Stimulated activated naive CD8-positive, alpha-beta T cell treated with anti-CD3 and anti-CD28 coated beads, Interleukin-15, amount 100 ng/mL, for 72 hours (primary cell): ENCODE results near the gene BTNL3.

ENCODE experiments used
- ATAC-seq: fragments of 150-1000 bp; cut with Tn5 transposase; 2 replicates; pipeline ENCODE4 v1.10.0; 2021; ENCODE audit warnings: mild to moderate bottlenecking, moderate library complexity
- DNase-seq, 2 donors: peaks; one replicate each; pipeline ENCODE4 v3.0.0; 2021 to 2022
- H3K27ac Mint-ChIP-seq, 2 donors: one replicate each; pipeline ENCODE4 v1.8.0; 2022; ENCODE audit warnings: mild to moderate bottlenecking in 2 of 2, mixed read lengths in 2 of 2, moderate library complexity in 2 of 2
- H3K27me3 Mint-ChIP-seq: one replicate; pipeline ENCODE4 v1.8.0; 2022; ENCODE audit warnings: mixed read lengths
- H3K4me1 Mint-ChIP-seq: one replicate; pipeline ENCODE4 v1.8.0; 2022; ENCODE audit warnings: mild to moderate bottlenecking, mixed read lengths
- H3K4me3 Mint-ChIP-seq, 2 donors: one replicate each; pipeline ENCODE4 v1.8.0; 2022; ENCODE audit warnings: mild to moderate bottlenecking in 2 of 2, mixed read lengths in 2 of 2, moderate library complexity in 1 of 2
- H3K9me3 Mint-ChIP-seq, 2 donors: one replicate each; pipeline ENCODE4 v1.8.0; 2022; ENCODE audit warnings: mixed read lengths in 2 of 2

Gene BTNL3, protein sequence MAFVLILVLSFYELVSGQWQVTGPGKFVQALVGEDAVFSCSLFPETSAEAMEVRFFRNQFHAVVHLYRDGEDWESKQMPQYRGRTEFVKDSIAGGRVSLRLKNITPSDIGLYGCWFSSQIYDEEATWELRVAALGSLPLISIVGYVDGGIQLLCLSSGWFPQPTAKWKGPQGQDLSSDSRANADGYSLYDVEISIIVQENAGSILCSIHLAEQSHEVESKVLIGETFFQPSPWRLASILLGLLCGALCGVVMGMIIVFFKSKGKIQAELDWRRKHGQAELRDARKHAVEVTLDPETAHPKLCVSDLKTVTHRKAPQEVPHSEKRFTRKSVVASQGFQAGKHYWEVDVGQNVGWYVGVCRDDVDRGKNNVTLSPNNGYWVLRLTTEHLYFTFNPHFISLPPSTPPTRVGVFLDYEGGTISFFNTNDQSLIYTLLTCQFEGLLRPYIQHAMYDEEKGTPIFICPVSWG

DNA sequence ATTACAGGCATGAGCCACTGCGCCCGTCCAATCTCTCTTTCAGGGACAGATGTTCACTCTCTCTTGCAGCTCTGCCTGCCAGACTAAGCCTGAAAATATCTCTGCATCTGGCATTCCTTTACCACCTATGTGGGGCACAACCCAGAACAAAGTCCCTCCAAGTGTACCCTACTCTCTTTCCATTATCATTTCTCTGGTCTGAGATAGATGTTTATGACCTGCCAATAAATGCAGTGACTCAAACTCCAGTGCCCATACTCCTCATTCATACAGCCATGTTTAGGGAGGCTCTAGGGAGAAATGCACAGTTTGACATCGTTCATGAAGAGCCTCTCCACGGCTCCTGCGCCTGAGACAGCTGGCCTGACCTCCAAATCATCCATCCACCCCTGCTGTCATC lies at the start of gene BTNL3:
Gene BTNL3, plus strand, starts transcription at position 255 of the 400 bp plus-strand sequence. CDS start 183 bp downstream, outside the sequence.
- no peak within 1 kb of the TSS for H3K4me3 Mint-ChIP-seq
- H3K27ac Mint-ChIP-seq = no peak within 1 kb of the TSS
- peaks cover 30% of the 10 kb centered on the region for H3K27me3 Mint-ChIP-seq
- DNase-seq = no peak
- H3K4me1 Mint-ChIP-seq = no peaks in the 10 kb centered on the region
- no peak for ATAC-seq
- no peaks in the 10 kb centered on the region for H3K9me3 Mint-ChIP-seq

DNA sequence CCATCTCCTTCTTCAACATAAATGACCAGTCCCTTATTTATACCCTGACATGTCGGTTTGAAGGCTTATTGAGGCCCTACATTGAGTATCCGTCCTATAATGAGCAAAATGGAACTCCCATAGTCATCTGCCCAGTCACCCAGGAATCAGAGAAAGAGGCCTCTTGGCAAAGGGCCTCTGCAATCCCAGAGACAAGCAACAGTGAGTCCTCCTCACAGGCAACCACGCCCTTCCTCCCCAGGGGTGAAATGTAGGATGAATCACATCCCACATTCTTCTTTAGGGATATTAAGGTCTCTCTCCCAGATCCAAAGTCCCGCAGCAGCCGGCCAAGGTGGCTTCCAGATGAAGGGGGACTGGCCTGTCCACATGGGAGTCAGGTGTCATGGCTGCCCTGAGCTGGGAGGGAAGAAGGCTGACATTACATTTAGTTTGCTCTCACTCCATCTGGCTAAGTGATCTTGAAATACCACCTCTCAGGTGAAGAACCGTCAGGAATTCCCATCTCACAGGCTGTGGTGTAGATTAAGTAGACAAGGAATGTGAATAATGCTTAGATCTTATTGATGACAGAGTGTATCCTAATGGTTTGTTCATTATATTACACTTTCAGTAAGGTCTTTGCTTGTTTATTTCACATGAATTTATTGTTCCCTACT lies 38.2 kb upstream of the BTNL3 start:
- no peak overlapping the region for H3K4me3 Mint-ChIP-seq
- no peaks in the 10 kb centered on the region for H3K9me3 Mint-ChIP-seq
- no peaks in the 10 kb centered on the region for H3K27me3 Mint-ChIP-seq
- no peak for DNase-seq
- H3K27ac Mint-ChIP-seq = no peak overlapping the region
- no peak for ATAC-seq
- peaks cover 17% of the 10 kb centered on the region for H3K4me1 Mint-ChIP-seq

DNA sequence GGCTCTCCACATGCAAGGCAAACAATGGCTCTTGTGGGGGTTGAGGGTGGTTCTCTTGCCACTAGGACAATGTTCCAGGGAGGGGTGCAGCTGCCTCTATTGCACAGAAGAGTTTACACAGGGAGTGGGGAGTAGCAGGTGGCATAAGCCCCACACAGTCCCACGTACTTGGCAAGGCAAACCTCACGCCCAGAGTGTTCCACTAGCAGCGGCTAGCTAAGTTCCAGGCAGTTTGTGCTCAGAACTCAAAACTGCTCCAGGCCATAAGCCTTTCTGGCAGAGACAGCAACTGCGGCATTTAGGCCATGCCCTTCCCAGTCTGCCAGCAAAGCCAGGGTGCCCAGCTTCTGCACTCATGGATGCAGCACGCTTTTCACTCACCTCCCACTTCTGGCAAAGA lies 29.0 kb upstream of the BTNL3 start:
- Mint-ChIP-seq H3K27ac (no peak overlapping the region), H3K4me3 (peak overlapping the region in 1 of 2 donors; percentile 41)
- ATAC-seq = no peak

DNA sequence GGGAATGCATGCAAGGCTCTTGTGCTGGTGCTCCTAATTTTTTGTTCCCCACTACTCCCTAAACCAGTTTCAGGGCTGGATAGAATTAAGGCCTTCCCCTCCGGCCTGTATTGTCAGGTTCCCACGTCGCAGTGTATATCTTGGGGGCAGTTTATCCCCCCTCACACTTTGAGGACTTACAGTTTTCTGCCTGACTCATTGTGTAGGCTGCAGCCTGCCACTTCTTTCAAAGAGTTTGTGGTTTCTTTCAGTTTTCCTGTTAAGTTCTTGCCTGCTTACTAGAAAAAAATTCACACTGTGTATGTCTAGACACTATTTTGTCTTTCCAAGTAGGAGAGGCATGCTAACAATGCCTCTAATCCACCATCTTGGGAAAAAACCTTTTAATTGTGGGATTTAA lies 28.4 kb upstream of the BTNL3 start:
- no peak for DNase-seq
- ATAC-seq = no peak
- peaks cover 33% of the 10 kb centered on the region for H3K4me1 Mint-ChIP-seq
- no peaks in the 10 kb centered on the region for H3K9me3 Mint-ChIP-seq
- no peaks in the 10 kb centered on the region for H3K27me3 Mint-ChIP-seq
- no peak overlapping the region for H3K27ac Mint-ChIP-seq
- H3K4me3 Mint-ChIP-seq = peak overlapping the region in 1 of 2 donors; percentile 41

More for the DNA sequence above, 29.0 kb upstream of the BTNL3 start:
- H3K4me1 Mint-ChIP-seq = peaks cover 36% of the 10 kb centered on the region
- H3K27me3 Mint-ChIP-seq = no peaks in the 10 kb centered on the region
- no peaks in the 10 kb centered on the region for H3K9me3 Mint-ChIP-seq
- DNase-seq = no peak

DNA sequence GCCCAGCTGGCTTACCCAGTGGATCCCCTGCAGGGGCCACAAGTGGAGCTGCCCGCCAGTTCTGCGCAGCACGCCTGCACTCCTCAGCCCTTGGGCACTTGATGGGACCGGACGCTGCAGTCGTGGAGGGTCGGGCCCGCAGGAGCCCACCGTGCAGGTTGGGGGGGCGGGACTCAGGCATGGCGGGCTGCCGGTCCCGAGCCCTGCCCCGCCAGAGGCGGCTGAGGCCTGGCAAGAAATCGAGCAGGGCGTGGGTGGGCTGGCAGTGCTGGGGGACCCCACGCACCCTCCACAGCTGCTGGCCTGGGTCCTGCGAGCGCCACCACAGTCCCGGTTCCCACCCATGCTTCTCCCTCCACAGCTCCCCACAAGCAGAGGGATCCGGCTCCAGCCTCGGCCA lies 19.2 kb upstream of the BTNL3 start:
- Mint-ChIP-seq H3K27me3 (no peaks in the 10 kb centered on the region), H3K4me1 (no peaks in the 10 kb centered on the region), H3K27ac (no peak overlapping the region), H3K4me3 (no peak overlapping the region), H3K9me3 (no peaks in the 10 kb centered on the region)
- DNase-seq (no peak), ATAC-seq (no peak)

DNA sequence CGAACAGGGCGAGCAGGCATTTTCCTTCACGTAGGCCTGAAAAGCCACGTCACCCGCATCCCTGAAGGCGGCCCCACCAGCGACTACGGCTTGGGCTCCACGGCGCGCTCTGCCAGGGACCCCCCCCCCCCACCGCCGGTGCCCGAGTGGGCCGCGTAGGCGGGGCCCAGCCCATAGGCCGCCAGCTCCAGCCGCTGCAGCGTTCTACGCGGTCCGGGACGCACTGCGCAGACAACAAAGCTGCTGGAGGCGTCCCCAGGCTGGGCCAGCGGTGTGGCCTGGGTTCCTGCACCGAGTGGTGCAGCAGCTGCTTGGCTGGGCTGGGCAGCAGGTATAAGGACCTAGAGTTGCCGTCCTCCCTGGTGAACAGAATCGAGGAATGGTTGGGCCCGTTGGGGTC lies 18.3 kb upstream of the BTNL3 start:
- peaks cover 6% of the 10 kb centered on the region for H3K4me1 Mint-ChIP-seq
- DNase-seq = no peak
- no peak overlapping the region for H3K27ac Mint-ChIP-seq
- no peaks in the 10 kb centered on the region for H3K27me3 Mint-ChIP-seq
- H3K4me3 Mint-ChIP-seq = no peak overlapping the region
- H3K9me3 Mint-ChIP-seq = no peaks in the 10 kb centered on the region
- no peak for ATAC-seq

DNA sequence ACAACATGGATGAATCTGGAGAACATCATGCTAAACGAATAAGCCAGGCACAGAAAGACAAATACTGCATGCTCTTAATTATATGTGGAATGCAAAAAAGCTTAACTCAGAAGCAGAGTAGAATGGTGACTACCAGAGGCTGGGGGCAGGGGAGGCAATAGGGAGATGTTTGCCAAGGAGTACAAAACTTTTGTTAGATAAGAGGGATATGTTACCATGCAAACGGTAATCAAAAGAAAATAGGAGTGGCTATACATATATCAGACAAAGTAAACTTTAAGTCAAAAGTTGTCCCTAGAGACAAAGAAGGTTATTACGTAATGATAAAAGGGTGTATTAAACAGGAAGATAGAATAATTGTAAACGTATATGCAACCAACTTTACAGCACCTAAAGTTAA lies 17.8 kb upstream of the BTNL3 start:
- ATAC-seq (no peak), DNase-seq (no peak)
- no peaks in the 10 kb centered on the region for H3K9me3 Mint-ChIP-seq
- H3K27me3 Mint-ChIP-seq = no peaks in the 10 kb centered on the region
- no peak overlapping the region for H3K4me3 Mint-ChIP-seq
- H3K27ac Mint-ChIP-seq = no peak overlapping the region
- H3K4me1 Mint-ChIP-seq = peaks cover 11% of the 10 kb centered on the region

DNA sequence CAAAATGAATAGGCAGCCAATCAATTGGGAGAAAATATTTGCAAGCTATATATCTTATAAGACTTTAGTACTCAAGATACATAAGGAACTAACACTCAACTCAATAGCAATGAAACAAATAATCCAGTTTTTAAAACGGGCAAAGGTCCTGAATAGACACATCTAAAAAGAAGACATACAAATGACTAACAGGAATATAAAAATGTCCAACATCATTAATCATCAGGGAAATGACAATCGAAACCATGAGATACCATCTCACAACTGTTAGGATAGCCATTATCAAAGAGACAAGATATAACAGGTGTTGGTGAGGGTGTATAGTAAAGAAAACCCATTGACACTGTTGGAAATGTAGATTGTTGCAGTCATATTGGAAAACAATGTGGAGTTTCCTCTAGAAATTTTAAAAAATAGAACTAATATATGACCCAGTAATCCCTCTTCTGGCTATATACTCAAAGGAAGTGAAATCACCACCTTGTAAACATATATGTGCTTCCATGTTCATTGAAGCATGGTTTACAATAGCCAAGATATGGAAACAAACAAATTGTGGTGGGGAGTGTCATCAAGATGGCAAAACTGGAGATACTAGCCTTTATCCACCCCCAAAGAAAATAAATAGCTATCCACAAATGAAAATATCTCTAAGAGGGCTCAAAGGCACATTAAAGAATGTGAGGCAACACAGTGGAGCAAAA lies 13.9 kb upstream of the BTNL3 start:
- no peak overlapping the region for H3K4me3 Mint-ChIP-seq
- H3K9me3 Mint-ChIP-seq = no peaks in the 10 kb centered on the region
- peak overlapping the region; percentile 57 to 86 for H3K27ac Mint-ChIP-seq

DNA sequence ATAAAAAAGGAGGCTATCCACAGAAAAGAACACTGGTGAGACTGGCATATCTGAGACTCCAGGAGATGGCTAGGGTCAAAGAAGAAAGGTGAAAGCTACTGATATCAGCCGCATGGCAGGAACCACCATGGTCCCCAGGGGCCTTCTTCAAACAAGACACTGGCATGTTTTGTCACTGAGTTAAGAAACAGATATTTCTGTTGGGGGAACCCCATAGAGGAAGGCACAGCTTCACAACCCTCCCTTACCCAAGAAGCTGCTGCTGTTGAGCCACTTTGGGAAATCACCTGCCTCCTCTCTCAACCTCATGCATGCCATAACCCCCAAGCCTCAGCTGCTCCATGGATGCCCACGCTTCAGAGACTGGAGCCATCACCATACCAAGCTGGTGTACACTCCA lies 13.3 kb upstream of the BTNL3 start:
- ATAC-seq = peak; percentile 78
- DNase-seq = peak in 1 of 2 donors; percentile 12
- no peaks in the 10 kb centered on the region for H3K9me3 Mint-ChIP-seq
- H3K4me3 Mint-ChIP-seq = no peak overlapping the region
- H3K4me1 Mint-ChIP-seq = peaks cover 25% of the 10 kb centered on the region
- H3K27ac Mint-ChIP-seq = peak overlapping the region in 1 of 2 donors; percentile 86
- no peaks in the 10 kb centered on the region for H3K27me3 Mint-ChIP-seq

More for the DNA sequence above, 13.9 kb upstream of the BTNL3 start:
- H3K27me3 Mint-ChIP-seq = no peaks in the 10 kb centered on the region
- no peak for DNase-seq
- peaks cover 25% of the 10 kb centered on the region for H3K4me1 Mint-ChIP-seq
- ATAC-seq = no peak

DNA sequence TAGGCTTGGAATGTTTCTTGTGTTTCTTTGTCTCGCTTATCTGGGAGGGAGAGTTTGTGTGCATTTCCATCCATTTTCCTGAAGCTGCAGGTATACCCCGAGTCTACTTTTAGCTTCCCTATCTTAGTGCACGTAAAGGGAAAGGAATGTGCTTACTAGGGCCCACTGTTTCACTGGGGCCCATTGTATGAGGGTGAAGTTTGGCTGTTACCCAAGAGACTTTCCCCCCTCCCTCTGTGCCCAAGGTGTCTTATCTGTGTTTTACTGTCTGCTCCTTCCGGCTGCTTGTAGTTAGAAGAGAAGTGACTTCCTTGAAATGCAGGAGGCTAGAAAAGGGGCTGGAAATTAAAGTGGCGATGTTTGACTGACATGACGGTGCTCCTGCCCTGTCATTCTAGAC lies 12.1 kb upstream of the BTNL3 start:
- no peak for ATAC-seq
- peak overlapping the region; percentile 90 to 91 for H3K27ac Mint-ChIP-seq
- peaks cover 25% of the 10 kb centered on the region for H3K4me1 Mint-ChIP-seq

DNA sequence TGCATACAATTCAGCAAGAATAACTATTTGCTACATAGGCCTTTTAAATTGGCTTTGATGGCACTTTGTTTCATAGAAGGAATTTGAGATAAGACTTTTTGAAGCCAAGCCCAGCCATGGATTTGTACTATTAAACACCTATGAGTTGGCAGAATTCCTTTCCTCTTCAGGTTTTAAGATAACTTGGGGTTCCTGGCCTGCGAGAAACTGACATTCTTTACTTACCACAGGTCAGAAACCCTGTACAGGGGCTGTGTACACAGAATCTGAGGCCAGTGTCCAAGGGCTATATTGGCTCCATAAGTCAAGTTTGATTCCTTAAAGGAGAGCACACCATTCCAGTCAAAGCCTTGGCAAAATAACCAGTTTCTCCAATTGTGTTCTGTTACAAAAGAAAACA lies 10.8 kb upstream of the BTNL3 start:
- no peaks in the 10 kb centered on the region for H3K9me3 Mint-ChIP-seq
- no peak for DNase-seq
- no peak for ATAC-seq
- H3K27me3 Mint-ChIP-seq = peaks cover 19% of the 10 kb centered on the region
- peaks cover 25% of the 10 kb centered on the region for H3K4me1 Mint-ChIP-seq
- no peak overlapping the region for H3K4me3 Mint-ChIP-seq
- H3K27ac Mint-ChIP-seq = no peak overlapping the region

More for the DNA sequence above, 12.1 kb upstream of the BTNL3 start:
- no peak for DNase-seq
- Mint-ChIP-seq H3K9me3 (no peaks in the 10 kb centered on the region), H3K27me3 (peaks cover 11% of the 10 kb centered on the region), H3K4me3 (peak overlapping the region in 1 of 2 donors; percentile 53)

DNA sequence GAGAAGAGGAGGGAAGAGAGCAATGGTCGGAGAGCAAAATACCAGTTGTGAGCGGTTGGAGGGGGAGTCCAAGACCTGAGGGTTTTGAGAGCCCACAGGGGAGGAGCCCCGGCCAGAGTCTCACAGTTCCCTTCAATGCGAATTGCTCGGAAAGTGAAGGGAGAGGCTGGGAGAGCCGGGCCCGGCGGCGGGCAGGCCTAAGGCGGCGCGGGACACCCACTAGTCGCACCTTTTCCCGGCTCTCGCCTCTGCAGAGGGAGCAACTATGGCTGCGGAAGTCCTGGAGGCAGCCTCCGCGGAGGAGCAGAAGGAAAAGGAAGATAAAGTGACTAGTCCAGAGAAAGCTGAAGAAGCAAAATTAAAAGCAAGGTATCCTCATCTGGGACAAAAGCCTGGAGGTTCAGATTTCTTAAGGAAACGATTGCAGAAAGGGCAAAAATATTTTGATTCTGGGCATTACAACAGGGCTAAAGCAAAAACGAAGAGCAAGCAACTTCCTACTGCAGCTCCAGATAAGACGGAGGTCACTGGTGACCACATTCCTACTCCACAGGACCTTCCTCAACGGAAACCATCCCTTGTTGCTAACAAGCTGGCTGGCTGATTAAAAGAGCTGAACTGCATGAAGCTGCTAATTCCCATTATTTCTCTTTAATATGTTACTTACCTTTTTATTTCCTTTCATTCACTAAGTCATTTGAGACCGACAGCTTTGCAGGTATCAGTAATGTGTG lies 6.5 kb upstream of the BTNL3 start:
- no peak overlapping the region for H3K4me3 Mint-ChIP-seq
- ATAC-seq = no peak
- peaks cover 1% of the 10 kb centered on the region for H3K4me1 Mint-ChIP-seq
- peaks cover 19% of the 10 kb centered on the region for H3K27me3 Mint-ChIP-seq
- no peak for DNase-seq
- no peak overlapping the region for H3K27ac Mint-ChIP-seq
- no peaks in the 10 kb centered on the region for H3K9me3 Mint-ChIP-seq

DNA sequence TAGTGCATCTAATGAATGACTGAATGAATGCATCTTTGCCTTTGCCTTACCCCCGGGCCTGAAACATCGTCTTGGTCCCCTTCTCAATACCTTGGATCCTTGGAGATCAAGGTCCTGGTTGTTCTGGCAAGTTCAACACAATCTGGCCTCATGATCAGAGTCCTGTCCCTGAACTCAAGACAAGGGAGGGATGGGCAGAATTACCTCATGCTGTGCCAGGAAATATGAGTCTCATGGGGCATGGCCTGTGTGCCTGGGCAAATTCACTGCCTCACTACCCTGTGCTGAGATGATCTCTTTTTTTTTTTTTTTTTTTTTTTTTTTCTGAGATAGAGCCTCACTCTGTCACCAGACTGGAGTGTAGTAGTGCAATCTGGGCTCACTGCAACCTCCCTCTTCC lies 630 bp upstream of the BTNL3 start:
- Mint-ChIP-seq H3K4me1 (no peaks in the 10 kb centered on the region), H3K27me3 (peaks cover 30% of the 10 kb centered on the region), H3K4me3 (no peak overlapping the region), H3K9me3 (no peaks in the 10 kb centered on the region), H3K27ac (no peak overlapping the region)
- DNase-seq (no peak), ATAC-seq (no peak)

DNA sequence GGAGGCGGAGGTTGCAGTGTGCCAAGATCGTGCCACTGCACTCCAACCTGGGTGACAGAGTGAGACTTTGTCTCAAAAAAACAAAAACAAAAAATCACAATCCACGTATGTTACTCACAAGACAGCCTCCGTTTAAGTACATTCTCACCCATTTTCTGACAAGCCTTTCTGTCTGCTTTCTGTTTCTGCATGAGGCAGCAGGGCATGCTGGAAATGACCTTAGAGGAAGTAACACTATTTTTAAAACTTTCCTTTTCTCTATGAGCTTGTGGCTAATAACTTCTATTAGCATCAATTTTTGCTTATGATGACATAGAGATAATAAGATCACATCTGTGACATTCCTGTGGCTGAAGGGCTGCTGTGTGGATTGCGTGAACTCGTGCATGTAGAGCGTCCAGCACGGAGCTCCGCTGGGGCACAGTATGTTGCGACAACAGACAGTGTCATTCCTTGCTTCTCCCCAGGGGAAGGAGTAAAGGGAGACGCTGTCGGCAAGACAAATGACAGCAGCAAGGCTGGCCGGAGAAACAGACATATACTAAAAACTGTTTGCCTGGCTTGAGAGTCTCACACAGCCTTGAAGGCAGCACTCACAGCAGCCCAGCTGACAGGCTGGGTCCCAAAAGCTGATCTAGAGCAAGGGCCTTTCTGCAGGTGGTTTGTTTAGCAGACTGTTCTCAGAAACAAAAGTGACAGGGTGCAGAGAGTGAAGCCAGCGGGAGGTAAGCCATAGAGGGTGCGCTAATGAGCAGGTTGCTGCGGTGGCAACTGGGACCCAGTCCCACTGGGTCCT lies 1.6 kb downstream of the BTNL3 start:
- H3K9me3 Mint-ChIP-seq = no peaks in the 10 kb centered on the region
- peaks cover 30% of the 10 kb centered on the region for H3K27me3 Mint-ChIP-seq
- no peak overlapping the region for H3K27ac Mint-ChIP-seq
- ATAC-seq (no peak), DNase-seq (no peak)
- no peak overlapping the region for H3K4me3 Mint-ChIP-seq
- H3K4me1 Mint-ChIP-seq = no peaks in the 10 kb centered on the region

DNA sequence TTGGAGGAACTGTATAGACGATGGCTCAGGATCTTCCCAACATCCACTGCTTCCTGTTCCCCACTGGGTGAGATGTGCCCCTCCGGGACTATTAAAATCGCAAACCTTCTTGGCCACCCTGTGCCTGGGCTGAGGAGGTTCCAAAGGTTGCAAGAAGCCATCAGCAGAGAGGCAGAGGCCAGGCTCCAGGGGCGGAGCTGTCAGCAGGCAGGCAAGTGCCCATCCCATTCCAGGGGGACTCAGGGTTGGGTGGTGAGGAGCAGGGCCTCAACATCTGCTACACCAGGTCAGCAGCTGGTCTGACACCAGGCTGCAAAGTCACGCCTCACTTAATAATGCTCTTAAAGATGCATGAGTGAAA lies 2.2 kb downstream of the BTNL3 start:
- ATAC-seq = no peak
- Mint-ChIP-seq H3K4me3 (no peak overlapping the region), H3K4me1 (no peaks in the 10 kb centered on the region), H3K9me3 (no peaks in the 10 kb centered on the region), H3K27me3 (peaks cover 30% of the 10 kb centered on the region), H3K27ac (no peak overlapping the region)
- no peak for DNase-seq
